ENCODE measurements around the gene HUNK.

- TF ChIP-seq FOXM1 (IDR thresholded peaks at IDR 0.05; ENCODE audit: borderline replicate concordance, low read depth) (no peak), EP300 (IDR thresholded peaks at IDR 0.05; ENCODE audit: borderline replicate concordance) (no peak), ZBTB7A (IDR thresholded peaks at IDR 0.05; ENCODE audit: low read depth) (no peak), TAF1 (IDR thresholded peaks at IDR 0.05; ENCODE audit: low read depth) (no peak), RAD21 (IDR thresholded peaks at IDR 0.05; ENCODE audit: low read depth) (no peak), TEAD4 (IDR thresholded peaks at IDR 0.05) (no peak), REST (IDR thresholded peaks at IDR 0.05; ENCODE audit: low read depth) (no peak), YY1 (IDR thresholded peaks at IDR 0.05; ENCODE audit: low read depth) (no peak), TCF12 (IDR thresholded peaks at IDR 0.05; ENCODE audit: low read depth) (no peak)
Measured at GRCh38 chr21:31878831-31879230, 6.0 kb downstream of the HUNK start.
